VCaP (cell line): ENCODE data around the gene TMEM217.

ENCODE experiments used
- H3K27ac ChIP-seq: fragments of 450-650 bp; 2 replicates; pipeline ENCODE4 v1.5.1; 2017
- CTCF ChIP-seq: fragments of 450-650 bp; conservative IDR thresholded peaks from 2 replicates; pipeline ENCODE4 v1.5.1; 2017; ENCODE audit warnings: mild to moderate bottlenecking, moderate library complexity

The TMEM217 gene

GRCh38 chr6:37176268-37177076 lies 81.5 kb downstream of the TMEM217 start:
- no peak for TF ChIP-seq CTCF
- H3K27ac ChIP-seq: no peak overlapping the region

GRCh38 chr6:37175332-37176267 lies 82.3 kb downstream of the TMEM217 start:
- H3K27ac ChIP-seq: peak overlapping the region; percentile 92; the same call in 1 of the 2 replicates
- TF ChIP-seq CTCF: no peak

- no peak for TF ChIP-seq CTCF
Measured at GRCh38 chr6:37174515-37175331, 83.2 kb downstream of the TMEM217 start.

GRCh38 chr6:37174196-37174514 lies 83.8 kb downstream of the TMEM217 start:
- H3K27ac ChIP-seq: peak overlapping the region; percentile 92; the same call in 1 of the 2 replicates
- no peak for TF ChIP-seq CTCF

More at GRCh38 chr6:37174515-37175331, 83.2 kb downstream of the TMEM217 start:
- H3K27ac ChIP-seq: peak overlapping the region; percentile 92; the same call in 1 of the 2 replicates

- peak overlapping the region; percentile 92 for H3K27ac ChIP-seq
- no peak for TF ChIP-seq CTCF
Measured at GRCh38 chr6:37173493-37174195, 84.3 kb downstream of the TMEM217 start.

- H3K27ac ChIP-seq: peak overlapping the region; percentile 92
- no peak for TF ChIP-seq CTCF
Measured at GRCh38 chr6:37172912-37173492, 84.9 kb downstream of the TMEM217 start.
